Measurements from ENCODE around the gene C17orf67. TPM values are rescaled to one million over a fixed set of nuclear protein-coding genes. Genes with fewer than 3 reads are reported as not detected.
A peak's percentile ranks its signal among the peaks of the same experiment; 100 is the strongest.

C17orf67 gene
- total and polyA plus RNA-seq, 10 of the 15 experiments (the other 5 are each of a cell fraction or from before 2014, with no cell fraction given) = 0.24 to 3.3 (median 0.89) TPM

- TF ChIP-seq CBX3 (IDR thresholded peaks at IDR 0.05; ENCODE audit: borderline replicate concordance, low read depth) = no peak
These were observed 20.8 kb downstream of the C17orf67 start (continued) for GRCh38 chr17:56812901-56813388.

GRCh38 chr17:56810891-56811775 lies 22.6 kb downstream of the C17orf67 start:
- 80% methylated on average over 12 of the region's 12 CpGs for WGBS (ENCODE audit: insufficient coverage, insufficient replicate concordance, low lambda C conversion rate, missing lambda C conversion rate)
- H3K27me3 ChIP-seq (replicated peaks in 1 of 2; ENCODE audit: control insufficient read depth in 2 of 2, insufficient read depth in 2 of 2, low read length in 1 of 2) = no peaks in the 10 kb centered on the region; a peak in 1 of 4 replicates
- H3K4me2 ChIP-seq (ENCODE audit: control insufficient read depth, insufficient read depth) = no peak overlapping the region
- ChIA-PET RAD21 (ENCODE audit: unreplicated experiment) (no interaction called here), CTCF (no interaction called here), POLR2A (no interaction called here), SMC1A (ENCODE audit: uncharacterized antibody, unreplicated experiment) (no interaction called here)
- FAIRE-seq (no peak), DNase-seq (ENCODE audit: low read depth, low spot score) (no peak), ATAC-seq (no peak)
- H3K9ac ChIP-seq (ENCODE audit: control insufficient read depth, insufficient read depth, low read length) = no peak overlapping the region
- no peak overlapping the region for H2AFZ ChIP-seq (ENCODE audit: control insufficient read depth, low read depth, low read length)
- in situ Hi-C loops (cut with MboI) = no loop called here
- no peak overlapping the region for H3K27ac ChIP-seq (ENCODE audit: control insufficient read depth, insufficient read depth)
- no peaks in the 10 kb centered on the region for H3K9me3 ChIP-seq (replicated peaks; ENCODE audit: control insufficient read depth, insufficient read depth, low read length)
- no peaks in the 10 kb centered on the region for H3K36me3 ChIP-seq (ENCODE audit: control insufficient read depth in 2 of 2, insufficient read depth in 2 of 2, low read length in 1 of 2)
- no TSS peak for BruUV-seq (replicated peaks)
- H4K20me1 ChIP-seq (ENCODE audit: control insufficient read depth, insufficient read depth) = no peaks in the 10 kb centered on the region
- H3K79me2 ChIP-seq (ENCODE audit: control insufficient read depth, insufficient read depth, low read length) = no peaks in the 10 kb centered on the region
- intact Hi-C loops (cut with micrococcal nuclease; ENCODE audit: unreplicated experiment) = no loop called here
- H3K4me1 ChIP-seq (ENCODE audit: control insufficient read depth, insufficient read depth, low read length) = no peaks in the 10 kb centered on the region
- TF ChIP-seq STAT3 (IDR thresholded peaks at IDR 0.05; ENCODE audit: low read depth, low read length) = no peak
- peak; percentile 56; the same call in 1 of the 2 replicates for TF ChIP-seq SPI1 (IDR thresholded peaks at IDR 0.05; ENCODE audit: borderline replicate concordance, insufficient read depth, low read depth, low read length)
- TF ChIP-seq JUNB (IDR thresholded peaks at IDR 0.05) = no peak
- H3K4me3 ChIP-seq = no peak overlapping the region

- Histone ChIP-seq H3K79me2 (ENCODE audit: control insufficient read depth, insufficient read depth, low read length) (no peaks in the 10 kb centered on the region), H3K4me3 (no peak overlapping the region), H4K20me1 (ENCODE audit: control insufficient read depth, insufficient read depth) (no peaks in the 10 kb centered on the region), H3K4me2 (ENCODE audit: control insufficient read depth, insufficient read depth) (no peak overlapping the region), H3K9me3 (replicated peaks; ENCODE audit: control insufficient read depth, insufficient read depth, low read length) (no peaks in the 10 kb centered on the region), H2AFZ (ENCODE audit: control insufficient read depth, low read depth, low read length) (no peak overlapping the region), H3K36me3 (ENCODE audit: control insufficient read depth in 2 of 2, insufficient read depth in 2 of 2, low read length in 1 of 2) (no peaks in the 10 kb centered on the region), H3K27me3 (replicated peaks in 1 of 2; ENCODE audit: control insufficient read depth in 2 of 2, insufficient read depth in 2 of 2, low read length in 1 of 2) (no peaks in the 10 kb centered on the region; a peak in 1 of 4 replicates), H3K27ac (ENCODE audit: control insufficient read depth, insufficient read depth) (no peak overlapping the region), H3K4me1 (ENCODE audit: control insufficient read depth, insufficient read depth, low read length) (no peaks in the 10 kb centered on the region), H3K9ac (ENCODE audit: control insufficient read depth, insufficient read depth, low read length) (no peak overlapping the region)
- no TSS peak for BruUV-seq (replicated peaks)
- CTCF ChIA-PET = no interaction called here
- RAD21 ChIA-PET (ENCODE audit: unreplicated experiment) = no interaction called here
- POLR2A ChIA-PET = no interaction called here
- in situ Hi-C loops (cut with MboI) = no loop called here
- DNase-seq (ENCODE audit: low read depth, low spot score) = no peak
- SMC1A ChIA-PET (ENCODE audit: uncharacterized antibody, unreplicated experiment) = no interaction called here
- intact Hi-C loops (cut with micrococcal nuclease; ENCODE audit: unreplicated experiment) = no loop called here
- ATAC-seq = no peak
- WGBS (ENCODE audit: insufficient coverage, insufficient replicate concordance, low lambda C conversion rate, missing lambda C conversion rate) = 71% methylated on average over 2 of the region's 2 CpGs
- FAIRE-seq = no peak
- TF ChIP-seq BHLHE40 (IDR thresholded peaks at IDR 0.05; ENCODE audit: borderline replicate concordance in 1 of 2, low read depth in 2 of 2, low read length in 1 of 2) = no peak
- TF ChIP-seq CHD4 (IDR thresholded peaks at IDR 0.05) = no peak
- TF ChIP-seq EP300 (IDR thresholded peaks at IDR 0.05; ENCODE audit: borderline replicate concordance in 1 of 2, control insufficient read depth in 1 of 2, low read depth in 2 of 2, low read length in 2 of 2) = no peak
- no peak for TF ChIP-seq CEBPZ (IDR thresholded peaks at IDR 0.05; ENCODE audit: low read depth, low read length)
- no peak for TF ChIP-seq TBL1XR1 (IDR thresholded peaks at IDR 0.05; ENCODE audit: low read depth, low read length)
- no peak for TF ChIP-seq RB1 (IDR thresholded peaks at IDR 0.05; ENCODE audit: borderline replicate concordance)
- TF ChIP-seq GATAD2B (conservative IDR thresholded peaks at IDR 0.05; ENCODE audit: low read depth) = no peak
- TF ChIP-seq FOXK2 (IDR thresholded peaks at IDR 0.05) = no peak
These were observed 23.4 kb downstream of the C17orf67 start for GRCh38 chr17:56810343-56810742.
